HEK293T (cell line): Measurements from ENCODE around the gene MAP6D1.

ENCODE experiments used
- ARNT ChIP-seq: fragments of 450-650 bp; IDR thresholded peaks from 2 replicates; pipeline ENCODE4 v1.6.1; 2017; ENCODE audit warnings: mild to moderate bottlenecking
- BHLHE40 ChIP-seq: fragments of 450-650 bp; IDR thresholded peaks from 2 replicates; pipeline ENCODE4 v1.6.1; 2016; ENCODE audit warnings: mild to moderate bottlenecking, moderate library complexity, borderline replicate concordance
- ELF4 ChIP-seq: fragments of 450-650 bp; IDR thresholded peaks from 2 replicates; pipeline ENCODE4 v1.6.1; 2017; ENCODE audit warnings: antibody characterized with exemption
- FOXM1 ChIP-seq: fragments of 450-650 bp; IDR thresholded peaks from 2 replicates; pipeline ENCODE4 v1.6.1; 2017; ENCODE audit warnings: mild to moderate bottlenecking, borderline replicate concordance
- HDGF ChIP-seq: fragments of 450-650 bp; IDR thresholded peaks from 2 replicates; pipeline ENCODE4 v1.6.1; 2017; ENCODE audit warnings: antibody characterized with exemption, borderline replicate concordance
- NFRKB ChIP-seq: fragments of 450-650 bp; IDR thresholded peaks from 2 replicates; pipeline ENCODE4 v1.6.1; 2016; ENCODE audit warnings: mild to moderate bottlenecking, moderate library complexity
- SP1 ChIP-seq: fragments of 450-650 bp; IDR thresholded peaks from 2 replicates; pipeline ENCODE4 v1.6.1; 2017
- SUZ12 ChIP-seq: fragments of 450-650 bp; IDR thresholded peaks from 2 replicates; pipeline ENCODE4 v1.6.1; 2016; ENCODE audit warnings: mild to moderate bottlenecking
- TARDBP ChIP-seq: fragments of 450-650 bp; IDR thresholded peaks from 2 replicates; pipeline ENCODE4 v1.6.1; 2016
- ZNF384 ChIP-seq: fragments of 450-650 bp; IDR thresholded peaks from 2 replicates; pipeline ENCODE4 v1.6.1; 2016
- TF ChIP-seq, protein P1 (sequence below): fragments of 450-650 bp; IDR thresholded peaks from 2 replicates; pipeline ENCODE4 v1.6.1; 2016

GRCh38 chr3:183802989-183803388 is 22.4 kb downstream of the MAP6D1 start:
- no peak for TF ChIP-seq HDGF
- TF ChIP-seq TARDBP = no peak
- no peak for TF ChIP-seq SUZ12
- no peak for TF ChIP-seq ZNF384
- no peak for TF ChIP-seq NFRKB
- no peak for TF ChIP-seq ELF4
- TF ChIP-seq FOXM1 = no peak
- TF ChIP-seq, protein P1, sequence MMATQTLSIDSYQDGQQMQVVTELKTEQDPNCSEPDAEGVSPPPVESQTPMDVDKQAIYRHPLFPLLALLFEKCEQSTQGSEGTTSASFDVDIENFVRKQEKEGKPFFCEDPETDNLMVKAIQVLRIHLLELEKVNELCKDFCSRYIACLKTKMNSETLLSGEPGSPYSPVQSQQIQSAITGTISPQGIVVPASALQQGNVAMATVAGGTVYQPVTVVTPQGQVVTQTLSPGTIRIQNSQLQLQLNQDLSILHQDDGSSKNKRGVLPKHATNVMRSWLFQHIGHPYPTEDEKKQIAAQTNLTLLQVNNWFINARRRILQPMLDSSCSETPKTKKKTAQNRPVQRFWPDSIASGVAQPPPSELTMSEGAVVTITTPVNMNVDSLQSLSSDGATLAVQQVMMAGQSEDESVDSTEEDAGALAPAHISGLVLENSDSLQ = no peak
- no peak for TF ChIP-seq SP1
- no peak for TF ChIP-seq ARNT
- TF ChIP-seq BHLHE40 = no peak
